Endothelial cell of umbilical vein (primary cell): ENCODE data around the gene B3GAT1. TPM values are rescaled to one million over a fixed set of nuclear protein-coding genes. Genes with fewer than 3 reads are reported as not detected.

Experiments used
- BruUV-seq: library from RNA; stranded (reverse); fragments of 400-500 nt; replicated peaks from 2 replicates; lab custom pipeline; 2021; lab: Mats Ljungman, UMichigan
- CTCF ChIA-PET: fragments of 300-600, 350-600 bp; sonication (Branson Sonifier 250); formaldehyde crosslinking; loops from one replicate; lab custom pipeline; 2021; ENCODE audit warnings: antibody characterized with exemption, inconsistent platforms; lab: Charles Lee
- POLR2A ChIA-PET: fragments of 300-600, 350-600 bp; sonication (Branson Sonifier 250); formaldehyde crosslinking; loops from one replicate; lab custom pipeline; 2021; ENCODE audit warnings: antibody characterized with exemption, inconsistent platforms; lab: Charles Lee
- DNase-seq: peaks from one replicate; pipeline ENCODE4 v3.0.0-alpha.2; 2011; ENCODE audit warnings: low read depth, low spot score
- FAIRE-seq: peaks from 2 replicates; lab custom pipeline; 2011; peaks lifted over from hg19 to GRCh38; lab: Jason Lieb, UNC
- H2AFZ ChIP-seq: 2 replicates; pipeline ENCODE4 v1.6.0; 2012; ENCODE audit warnings: low read depth, low read length, control low read depth, inconsistent platforms
- H3K27ac ChIP-seq: 2 replicates; pipeline ENCODE4 v1.5.1; 2011; ENCODE audit warnings: low read depth, mild to moderate bottlenecking, control low read depth, low read length, moderate library complexity; ENCODE audit not compliant: insufficient read depth
- H3K27me3 ChIP-seq, 2 experiments: 2 replicates each; pipeline versions ENCODE4 v1.6.0 to v1.6.1; 2011; ENCODE audit warnings: low read length in 2 of 2, mixed read lengths in 1 of 2; ENCODE audit not compliant: control insufficient read depth in 2 of 2, insufficient read depth in 2 of 2
- H3K36me3 ChIP-seq, 2 experiments: 2 replicates in 1 of 2; 3 replicates in 1 of 2; pipeline ENCODE4 v1.5.1; 2011; ENCODE audit warnings: low read length in 2 of 2, mild to moderate bottlenecking in 1 of 2, moderate library complexity in 1 of 2; ENCODE audit not compliant: control insufficient read depth in 2 of 2, insufficient read depth in 2 of 2; ENCODE audit errors: extremely low read depth in 1 of 2
- H3K4me1 ChIP-seq: 3 replicates; pipeline ENCODE4 v1.5.1; 2011; ENCODE audit warnings: mild to moderate bottlenecking, low read length; ENCODE audit not compliant: control insufficient read depth, insufficient read depth; ENCODE audit errors: extremely low read depth
- H3K4me2 ChIP-seq: 2 replicates; pipeline ENCODE4 v1.6.1; 2011; ENCODE audit warnings: low read length, control low read depth, mixed read lengths; ENCODE audit not compliant: insufficient read depth
- H3K4me3 ChIP-seq, 3 experiments: fragments of 200-600 bp in 1 of 3; sonication (generic), shearing (Covaris generic) in 1 of 3; replicated peaks in 1 of 3; 2 replicates each; pipeline ENCODE4 v1.5.1; 2011 to 2016; ENCODE audit warnings: control low read depth in 3 of 3, low read length in 3 of 3, mild to moderate bottlenecking in 2 of 3, inconsistent platforms in 1 of 3, low read depth in 1 of 3, moderate library complexity in 1 of 3; ENCODE audit not compliant: insufficient read depth in 1 of 3
- H3K79me2 ChIP-seq: 2 replicates; pipeline ENCODE4 v1.6.0; 2012; ENCODE audit warnings: low read length, inconsistent platforms; ENCODE audit not compliant: control insufficient read depth, insufficient read depth
- H3K9ac ChIP-seq: replicated peaks from 2 replicates; pipeline ENCODE3; 2011; ENCODE audit warnings: low read length, control low read depth; ENCODE audit not compliant: insufficient read depth; ENCODE audit errors: extremely low read depth
- H3K9me1 ChIP-seq: replicated peaks from 3 replicates; pipeline ENCODE4 v1.6.0; 2011; ENCODE audit warnings: mild to moderate bottlenecking, low read length; ENCODE audit not compliant: control insufficient read depth, insufficient read depth; ENCODE audit errors: extremely low read depth
- H3K9me3 ChIP-seq: replicated peaks from 2 replicates; pipeline ENCODE4 v1.5.1; 2012; ENCODE audit warnings: low read length, inconsistent platforms; ENCODE audit not compliant: control insufficient read depth, insufficient read depth
- H4K20me1 ChIP-seq: replicated peaks from 2 replicates; pipeline ENCODE3; 2011; ENCODE audit warnings: mild to moderate bottlenecking, low read length; ENCODE audit not compliant: control insufficient read depth, insufficient read depth; ENCODE audit errors: extremely low read depth
- CTCF ChIP-seq, 2 donors: IDR thresholded peaks; 1 replicate in 1 of 2; 2 replicates in 1 of 2; pipeline ENCODE4 v1.5.1; 2011; ENCODE audit warnings: low read length in 2 of 2, mild to moderate bottlenecking in 2 of 2, moderate library complexity in 2 of 2, control low read depth in 1 of 2, inconsistent platforms in 1 of 2, low read depth in 1 of 2; ENCODE audit not compliant: insufficient read depth in 1 of 2; ENCODE audit errors: extremely low read depth in 1 of 2
- EZH2 ChIP-seq: IDR thresholded peaks from 2 replicates; pipeline ENCODE4 v1.6.1; 2012; ENCODE audit warnings: borderline replicate concordance, low read depth, mild to moderate bottlenecking, moderate library complexity, low read length, inconsistent platforms; ENCODE audit not compliant: severe bottlenecking
- FOS ChIP-seq: IDR thresholded peaks from 2 replicates; pipeline ENCODE4 v1.6.1; 2011; ENCODE audit warnings: mild to moderate bottlenecking, low read length, moderate library complexity, borderline replicate concordance; ENCODE audit not compliant: insufficient read depth
- JUN ChIP-seq: IDR thresholded peaks from 2 replicates; pipeline ENCODE4 v1.6.1; 2011; ENCODE audit warnings: borderline replicate concordance, low read depth; ENCODE audit not compliant: insufficient read length, insufficient read depth
- MAX ChIP-seq: IDR thresholded peaks from 2 replicates; pipeline ENCODE4 v1.6.1; 2011; ENCODE audit not compliant: insufficient read depth, insufficient read length
- dilution Hi-C: fragments of 300-500 bp; cut with MboI; formaldehyde crosslinking; loops from one replicate; pipeline ENCODE4 v1.15.0; 2019; ENCODE audit warnings: low sequenced_read_pairs; ENCODE audit not compliant: extremely low pct_ligation_motif_present
- intact Hi-C: fragments of 100-400 bp; cut with micrococcal nuclease; formaldehyde crosslinking; loops from one replicate; pipeline ENCODE4 v1.10.0; 2022
- polyA plus RNA-seq, 4 experiments: library from polyadenylated mRNA; depleted of rRNA in 3 of 4; stranded (reverse) in 3 of 4; unstranded in 1 of 4; fragments of >200 nt; gene quantifications; 2 replicates each; pipeline versions ENCODE4 v1.2.1 to v1.2.3, GENCODE V29; 2011 to 2012; ENCODE audit warnings: missing spikeins in 1 of 4
- total RNA-seq: library from RNA; stranded (reverse); gene quantifications from 2 replicates; pipeline ENCODE4 v1.2.3, GENCODE V29; 2021

Gene B3GAT1
- total and polyA plus RNA-seq, 2 donors (not counting 3 experiments of a cell fraction or from before 2014, with no cell fraction given): 0.01 TPM; not detected in 1

- H3K9ac ChIP-seq: no peak overlapping the region
- ChIA-PET CTCF (no interaction called here), POLR2A (no interaction called here)
- H3K36me3 ChIP-seq: no peaks in the 10 kb centered on the region
- H2AFZ ChIP-seq: no peak overlapping the region
- intact Hi-C loops: loop anchor here (1.0 kb wide), 2 partner anchors 232 to 508 kb away; no protein-coding TSS in a partner anchor
- H4K20me1 ChIP-seq: no peaks in the 10 kb centered on the region
- H3K4me3 ChIP-seq: no peak overlapping the region
- H3K27ac ChIP-seq: no peak overlapping the region
- H3K4me2 ChIP-seq: no peak overlapping the region
- no peaks in the 10 kb centered on the region for H3K9me1 ChIP-seq
- peak; percentile 66 for DNase-seq
- BruUV-seq: no TSS peak
- no peaks in the 10 kb centered on the region for H3K27me3 ChIP-seq
- FAIRE-seq: peak; percentile 76
- H3K4me1 ChIP-seq: no peaks in the 10 kb centered on the region
- no peaks in the 10 kb centered on the region for H3K9me3 ChIP-seq
- TF ChIP-seq CTCF (IDR thresholded peaks at IDR 0.05; ENCODE audit: extremely low read depth in 1 of 2, insufficient read depth in 1 of 2, low read depth in 1 of 2, low read length in 2 of 2) (peak; percentile 86 to 97), FOS (no peak)
- H3K79me2 ChIP-seq: no peaks in the 10 kb centered on the region
- dilution Hi-C loops: no loop called here
Observed at GRCh38 chr11:134360050-134360835, 51.8 kb downstream of the B3GAT1 start.

- Histone ChIP-seq H3K9me1 (no peaks in the 10 kb centered on the region), H2AFZ (no peak overlapping the region), H4K20me1 (no peaks in the 10 kb centered on the region), H3K9ac (no peak overlapping the region), H3K79me2 (no peaks in the 10 kb centered on the region), H3K27me3 (no peaks in the 10 kb centered on the region), H3K27ac (no peak overlapping the region), H3K9me3 (no peaks in the 10 kb centered on the region), H3K4me3 (no peak overlapping the region), H3K4me2 (no peak overlapping the region), H3K36me3 (no peaks in the 10 kb centered on the region), H3K4me1 (no peaks in the 10 kb centered on the region)
- ChIA-PET CTCF (no interaction called here), POLR2A (no interaction called here)
- TF ChIP-seq EZH2 (no peak), MAX (no peak), CTCF (IDR thresholded peaks at IDR 0.05; ENCODE audit: extremely low read depth in 1 of 2, insufficient read depth in 1 of 2, low read depth in 1 of 2, low read length in 2 of 2) (no peak), FOS (no peak), JUN (no peak)
- dilution Hi-C loops (no loop called here), intact Hi-C loops (loop anchor here (1.0 kb wide), 2 partner anchors 233 to 509 kb away; no protein-coding TSS in a partner anchor)
- DNase-seq: no peak
- no TSS peak for BruUV-seq
- no peak for FAIRE-seq
Observed at GRCh38 chr11:134359646-134360045, 52.4 kb downstream of the B3GAT1 start.
